Naive B cell (primary cell): ENCODE data around the gene UNC5B. TPM values are rescaled to one million over a fixed set of nuclear protein-coding genes. Genes with fewer than 3 reads are reported as not detected.

Experiments used
- ATAC-seq, 2 donors: fragments of 150-1000 bp; cut with Tn5 transposase; 2 replicates each; pipeline ENCODE4 v1.10.0; 2021; ENCODE audit warnings: low read depth in 2 of 2, mild to moderate bottlenecking in 2 of 2, moderate library complexity in 2 of 2
- DNase-seq: peaks from one replicate; pipeline ENCODE4 v3.0.0; 2022
- H3K27ac Mint-ChIP-seq, 6 donors: one replicate each; pipeline ENCODE4 v1.8.0; 2020 to 2022; ENCODE audit warnings: mild to moderate bottlenecking in 6 of 6, mixed read lengths in 6 of 6, moderate library complexity in 5 of 6, inconsistent platforms in 2 of 6
- H3K27me3 Mint-ChIP-seq, 3 donors: one replicate each; pipeline ENCODE4 v1.8.0; 2021 to 2022; ENCODE audit warnings: mixed read lengths in 3 of 3, mild to moderate bottlenecking in 1 of 3
- H3K36me3 Mint-ChIP-seq, 2 donors: one replicate each; pipeline ENCODE4 v1.8.0; 2020 to 2022; ENCODE audit warnings: mixed read lengths in 2 of 2, inconsistent platforms in 1 of 2, mild to moderate bottlenecking in 1 of 2
- H3K4me1 Mint-ChIP-seq, 3 donors: one replicate each; pipeline ENCODE4 v1.8.0; 2020 to 2022; ENCODE audit warnings: mixed read lengths in 3 of 3, inconsistent platforms in 1 of 3, mild to moderate bottlenecking in 1 of 3, moderate library complexity in 1 of 3
- H3K4me3 Mint-ChIP-seq, 8 donors: one replicate each; pipeline ENCODE4 v1.8.0; 2020 to 2022; ENCODE audit warnings: mild to moderate bottlenecking in 8 of 8, mixed read lengths in 8 of 8, moderate library complexity in 8 of 8, inconsistent platforms in 2 of 8
- H3K9me3 Mint-ChIP-seq, 7 donors: one replicate each; pipeline ENCODE4 v1.8.0; 2020 to 2022; ENCODE audit warnings: mixed read lengths in 7 of 7, mild to moderate bottlenecking in 5 of 7, inconsistent platforms in 2 of 7, moderate library complexity in 1 of 7
- polyA plus RNA-seq, 6 donors: library from polyadenylated mRNA; unstranded; fragments of 300-500 nt; fragmentation: Illumina TruSeq; gene quantifications; one replicate each; pipeline ENCODE4 v1.2.3, GENCODE V29; 2021; ENCODE audit warnings: low read depth in 6 of 6

Gene UNC5B
- polyA plus RNA-seq, 6 donors from 2014 or later = not detected

DNA sequence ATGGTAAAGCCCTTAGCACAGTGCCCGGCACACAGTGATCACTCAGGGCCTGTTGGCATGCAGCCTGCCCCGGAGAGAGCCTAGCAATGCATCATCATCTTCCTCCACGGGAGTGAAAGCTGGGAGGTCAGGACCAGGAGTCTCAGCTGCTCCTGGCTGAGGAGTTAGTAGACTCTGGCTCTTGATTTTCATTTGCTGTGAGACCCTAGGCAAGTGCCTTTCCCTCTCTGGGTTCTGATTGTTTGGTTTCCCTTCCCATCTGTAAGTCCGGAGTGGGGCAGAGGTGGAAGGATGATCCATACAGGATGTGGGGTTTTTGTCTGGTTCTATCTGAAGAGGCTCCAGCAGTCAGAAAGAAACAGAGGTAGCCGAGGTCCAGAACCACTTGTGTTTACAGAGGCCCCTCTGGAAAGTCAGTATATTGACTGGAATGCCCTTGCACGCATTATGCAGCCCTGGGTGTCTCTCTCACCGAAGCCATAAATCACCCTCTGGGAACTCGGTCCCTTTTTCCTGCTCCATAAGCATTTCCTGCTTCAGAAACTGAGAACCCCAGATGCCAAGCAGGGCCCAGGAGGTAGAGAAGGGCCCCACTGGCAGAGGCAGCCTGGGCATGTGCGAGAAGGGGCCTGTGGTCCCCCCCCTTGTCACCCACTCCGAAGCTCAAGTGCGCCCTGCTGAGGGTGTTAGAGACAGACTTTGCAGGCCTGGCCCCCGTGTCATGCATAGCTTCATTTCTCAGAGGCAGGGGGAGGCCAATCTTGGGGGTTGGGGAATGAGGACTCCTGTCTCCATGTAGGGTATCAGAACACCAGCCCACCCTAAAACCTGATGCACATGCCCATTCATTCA lies 8.5 kb downstream of the UNC5B start:
- no peak for DNase-seq
- Mint-ChIP-seq H3K9me3 (no peaks in the 10 kb centered on the region), H3K36me3 (no peaks in the 10 kb centered on the region), H3K4me3 (no peak overlapping the region), H3K27me3 (peaks cover 31 to 84% (median 57%) of the 10 kb centered on the region in 3 donors), H3K4me1 (peaks cover 8 to 13% (median 10%) of the 10 kb centered on the region in 3 donors), H3K27ac (peak overlapping the region in 1 of 6 donors; percentile 17)
- ATAC-seq = no peak

DNA sequence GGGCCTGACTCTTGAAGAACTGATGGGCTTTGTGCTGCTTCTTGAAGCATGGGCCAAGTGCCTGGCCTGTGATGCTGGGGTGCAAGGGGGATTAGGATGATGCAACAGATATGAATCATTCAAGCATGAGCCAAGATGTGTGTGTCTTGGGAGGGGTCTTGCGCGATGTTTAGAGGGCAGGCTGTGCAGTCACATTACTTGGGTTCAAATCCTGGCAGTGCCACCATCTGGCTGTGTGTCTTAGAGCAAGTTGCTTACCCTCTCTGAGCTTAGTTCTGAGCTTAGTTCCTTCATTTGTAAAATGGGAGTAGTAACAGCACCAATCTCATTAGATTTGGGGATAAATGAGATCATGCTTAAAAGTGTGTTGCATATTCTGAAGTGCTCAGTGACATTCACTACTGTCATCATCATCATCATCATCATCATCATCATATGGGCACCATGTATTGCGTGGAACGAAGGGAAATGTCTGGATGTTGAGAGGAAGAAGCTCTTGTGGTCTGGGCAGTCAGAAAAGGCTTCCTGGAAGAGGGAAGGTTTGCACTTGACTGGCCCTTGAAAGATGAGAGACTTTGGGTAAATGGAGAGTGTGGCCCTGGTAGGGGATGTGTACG lies 9.3 kb downstream of the UNC5B start:
- no peak for ATAC-seq
- peak overlapping the region in 1 of 6 donors; percentile 72 for H3K27ac Mint-ChIP-seq
- H3K4me3 Mint-ChIP-seq = no peak overlapping the region
- no peaks in the 10 kb centered on the region for H3K36me3 Mint-ChIP-seq
- H3K27me3 Mint-ChIP-seq = peaks cover 28 to 82% (median 57%) of the 10 kb centered on the region in 3 donors
- H3K4me1 Mint-ChIP-seq = peaks cover 8 to 9% (median 8%) of the 10 kb centered on the region in 3 donors
- no peaks in the 10 kb centered on the region for H3K9me3 Mint-ChIP-seq
- no peak for DNase-seq

DNA sequence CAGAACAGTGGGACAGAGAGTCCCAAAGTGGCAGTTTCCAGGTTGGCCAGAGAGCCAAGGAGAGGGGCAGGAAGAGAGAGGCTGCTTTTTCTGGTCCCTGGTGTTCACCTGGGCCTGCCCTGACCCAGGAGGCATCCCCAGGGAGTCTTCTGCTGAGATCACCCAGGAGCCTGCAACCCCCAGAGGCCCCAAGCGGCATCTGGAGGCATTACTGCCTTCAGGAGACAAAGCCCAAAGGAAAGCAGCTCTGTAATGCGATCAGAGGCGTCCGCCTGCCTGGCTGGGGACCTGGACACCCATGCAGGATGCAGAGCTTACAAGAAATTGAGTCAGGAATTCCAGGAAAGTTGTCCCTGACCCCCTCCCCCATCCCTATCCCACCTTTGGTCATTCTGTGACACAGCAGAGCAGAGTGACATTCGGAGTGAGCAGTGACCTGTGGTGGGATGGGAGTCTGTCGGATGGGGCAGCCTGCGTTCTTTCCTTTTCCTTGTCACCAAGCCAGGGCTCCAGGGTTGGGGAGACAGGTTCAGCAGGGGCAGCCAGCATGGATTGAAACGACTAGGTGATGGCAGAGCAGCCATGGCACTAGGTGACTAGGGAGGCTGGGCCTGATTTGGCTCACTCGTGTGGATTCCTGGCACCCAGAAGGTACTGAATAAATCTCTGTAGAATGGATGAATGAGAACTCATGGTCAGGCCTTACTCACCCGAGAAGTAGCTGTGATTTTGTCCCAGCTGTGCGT lies 10.4 kb downstream of the UNC5B start:
- Mint-ChIP-seq H3K27ac (no peak overlapping the region), H3K27me3 (peaks cover 30 to 75% (median 49%) of the 10 kb centered on the region in 3 donors), H3K4me3 (no peak overlapping the region), H3K9me3 (no peaks in the 10 kb centered on the region), H3K4me1 (peaks cover 4 to 5% (median 4%) of the 10 kb centered on the region in 3 donors), H3K36me3 (no peaks in the 10 kb centered on the region)
- DNase-seq (no peak), ATAC-seq (no peak)

DNA sequence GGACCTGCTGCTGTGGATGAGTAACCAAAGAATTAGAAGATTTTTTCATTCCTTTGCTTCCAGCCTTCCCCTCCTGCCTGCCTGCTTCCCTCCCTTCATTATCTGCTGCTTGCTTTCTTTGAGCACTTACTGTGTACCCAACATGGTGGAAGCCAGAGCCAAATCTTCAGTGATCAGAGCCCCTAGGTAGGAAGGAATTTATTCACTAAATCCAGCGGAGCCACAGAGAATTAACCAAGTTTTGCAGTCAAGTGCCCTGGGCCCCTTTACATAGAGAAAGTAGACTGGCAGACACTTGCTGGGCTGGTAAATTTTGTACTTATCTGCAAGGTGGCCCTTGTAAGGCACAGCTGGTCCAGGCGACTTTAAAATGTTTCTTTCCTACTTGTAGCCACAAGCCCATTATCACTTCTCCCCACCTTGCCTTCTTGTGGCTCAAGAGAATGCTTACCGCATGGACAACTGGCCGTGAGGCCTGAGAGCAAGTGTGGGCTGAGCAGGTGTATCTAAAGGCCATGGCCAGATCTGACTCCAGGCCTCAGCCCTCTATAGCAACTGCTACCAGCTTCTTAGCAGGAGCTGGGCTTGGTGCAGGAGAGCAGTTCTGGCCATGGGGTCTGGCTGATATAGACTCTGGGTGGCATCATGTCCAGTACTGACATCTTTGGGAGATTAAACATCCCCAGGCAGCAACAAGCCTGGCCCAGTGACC lies 11.1 kb downstream of the UNC5B start:
- DNase-seq (no peak), ATAC-seq (no peak)
- Mint-ChIP-seq H3K4me1 (no peaks in the 10 kb centered on the region), H3K36me3 (no peaks in the 10 kb centered on the region), H3K4me3 (no peak overlapping the region), H3K9me3 (no peaks in the 10 kb centered on the region), H3K27ac (peak overlapping the region in 1 of 6 donors; percentile 63), H3K27me3 (peaks cover 28 to 68% (median 42%) of the 10 kb centered on the region in 3 donors)

DNA sequence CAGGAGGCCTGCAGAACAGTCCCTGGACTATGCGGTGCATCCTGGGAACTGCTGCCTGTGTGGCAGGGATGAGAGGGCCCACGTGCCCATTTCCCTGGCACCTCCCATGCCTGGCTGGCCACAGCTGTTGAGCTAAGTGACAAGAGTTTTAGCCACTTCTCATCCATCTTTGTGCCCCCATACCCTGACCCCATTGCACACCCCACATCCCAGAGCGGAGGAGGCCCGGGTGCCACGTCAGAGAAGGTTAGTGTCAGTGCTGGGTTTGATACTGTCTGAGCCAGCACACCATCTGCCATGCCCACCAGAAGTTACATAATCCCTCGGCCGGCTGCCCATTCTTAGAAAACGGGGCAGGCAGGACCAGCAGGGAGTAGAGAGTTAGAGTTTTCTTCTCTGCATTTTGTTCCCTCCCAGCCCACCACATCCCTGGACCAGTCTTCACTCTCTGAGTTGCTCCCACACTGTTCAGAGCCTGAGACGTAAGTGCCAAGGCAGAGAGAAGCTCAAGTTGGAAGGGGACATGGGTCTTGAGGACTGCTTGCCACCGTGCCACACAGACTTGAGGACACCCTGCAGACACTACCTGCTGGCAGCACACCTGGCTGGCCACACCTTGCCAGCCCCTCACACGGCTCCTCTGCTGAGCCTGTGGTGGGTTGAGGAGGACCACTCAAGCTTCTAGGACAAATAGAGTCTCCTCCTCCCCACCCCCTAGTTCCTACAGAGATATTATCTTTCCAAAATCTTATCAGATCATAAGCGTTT lies 13.1 kb downstream of the UNC5B start:
- no peak overlapping the region for H3K4me3 Mint-ChIP-seq
- no peaks in the 10 kb centered on the region for H3K4me1 Mint-ChIP-seq
- peak overlapping the region in 1 of 6 donors; percentile 44 for H3K27ac Mint-ChIP-seq
- DNase-seq (no peak), ATAC-seq (no peak)
- H3K9me3 Mint-ChIP-seq = no peaks in the 10 kb centered on the region
- H3K27me3 Mint-ChIP-seq = peaks cover 17 to 55% (median 27%) of the 10 kb centered on the region in 3 donors
- H3K36me3 Mint-ChIP-seq = no peaks in the 10 kb centered on the region

DNA sequence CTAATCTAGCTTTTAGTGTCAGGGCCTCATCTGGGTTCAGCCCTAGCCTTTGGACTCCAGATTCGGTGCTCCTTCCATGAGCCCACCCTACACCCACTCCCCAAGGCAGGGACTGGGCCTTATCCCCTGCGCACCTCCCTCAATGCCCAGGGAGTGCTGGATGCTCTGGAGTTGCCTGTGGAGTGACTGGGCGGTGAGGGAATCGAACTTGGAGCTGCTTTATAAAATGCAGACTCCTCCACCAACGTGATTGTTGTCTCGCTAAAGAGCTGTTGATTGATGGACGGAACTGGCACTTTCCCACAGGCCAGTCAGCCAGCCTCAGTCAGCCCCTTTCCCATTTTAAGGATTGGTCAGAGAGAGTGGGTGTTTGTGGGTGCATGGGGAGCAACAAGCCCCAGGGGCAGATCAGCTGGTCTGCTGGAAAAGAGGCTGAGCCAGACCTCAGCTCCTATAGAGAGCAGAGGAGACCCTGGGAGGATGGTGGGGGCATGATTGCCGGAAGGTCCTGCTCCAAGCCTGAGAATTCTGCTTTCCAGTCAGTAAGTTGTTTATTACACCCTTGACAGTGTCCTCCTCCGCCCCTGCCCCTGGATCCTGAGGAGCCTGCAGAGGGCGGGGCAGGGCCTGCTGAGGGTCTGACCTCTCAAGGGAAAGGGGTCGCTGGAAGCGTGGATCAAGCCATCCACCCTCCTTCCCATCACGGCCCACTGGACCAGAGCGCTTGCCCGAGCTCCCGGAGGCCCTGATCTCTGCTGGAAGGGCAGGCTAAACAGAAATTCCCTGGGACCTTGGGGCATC lies 16.7 kb downstream of the UNC5B start:
- DNase-seq (no peak), ATAC-seq (no peak)
- Mint-ChIP-seq H3K27me3 (peaks cover 8 to 38% (median 22%) of the 10 kb centered on the region in 3 donors), H3K4me3 (no peak overlapping the region), H3K9me3 (no peaks in the 10 kb centered on the region), H3K36me3 (no peaks in the 10 kb centered on the region), H3K4me1 (no peaks in the 10 kb centered on the region), H3K27ac (no peak overlapping the region)

DNA sequence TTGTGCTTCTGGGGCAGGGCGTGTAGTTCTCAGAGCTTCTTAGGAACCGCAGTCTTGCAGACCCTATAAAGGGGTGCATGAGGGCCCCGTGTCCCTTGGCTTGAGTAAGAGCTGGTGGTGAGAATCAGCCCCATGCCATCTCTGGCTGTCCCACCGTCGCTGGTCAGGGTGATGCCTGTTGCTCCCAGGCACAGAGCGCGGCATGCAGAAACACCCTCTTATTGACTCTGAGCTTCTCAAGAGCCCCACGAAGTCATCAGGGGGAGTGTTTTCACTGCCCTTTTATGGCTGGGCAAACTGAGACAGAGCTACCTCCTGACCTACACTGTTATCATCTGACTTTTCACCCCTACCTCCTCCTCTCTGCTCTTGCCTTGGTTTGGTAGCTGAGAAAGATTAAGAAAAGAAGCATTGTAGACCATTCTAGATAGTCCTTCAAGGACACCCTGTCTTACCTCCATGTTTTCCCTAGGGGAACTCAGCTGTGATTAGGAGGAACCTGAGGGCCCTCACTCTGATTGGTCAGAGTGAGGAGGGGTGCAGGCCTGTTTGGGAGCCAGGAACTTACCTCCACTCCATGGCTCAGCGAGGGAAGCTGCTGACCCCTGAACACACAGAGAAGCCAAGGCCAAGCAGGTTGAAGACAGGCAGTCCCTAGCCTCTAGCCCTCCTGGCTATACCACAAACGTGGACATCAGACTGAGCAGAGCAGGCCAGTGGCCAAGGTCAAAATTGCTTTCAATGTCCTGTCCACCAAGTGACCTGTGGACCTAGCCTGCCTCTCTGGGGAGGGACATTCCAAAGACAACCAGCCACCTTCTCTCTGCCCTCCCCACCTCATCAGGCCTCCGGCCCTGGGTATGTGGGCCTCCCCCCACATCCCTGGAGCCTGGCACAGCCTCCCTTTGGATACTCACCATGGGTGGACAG lies 17.6 kb downstream of the UNC5B start:
- H3K4me3 Mint-ChIP-seq = no peak overlapping the region
- H3K27me3 Mint-ChIP-seq = peaks cover 8 to 35% (median 22%) of the 10 kb centered on the region in 3 donors
- ATAC-seq (no peak), DNase-seq (no peak)
- no peaks in the 10 kb centered on the region for H3K9me3 Mint-ChIP-seq
- no peaks in the 10 kb centered on the region for H3K4me1 Mint-ChIP-seq
- H3K36me3 Mint-ChIP-seq = no peaks in the 10 kb centered on the region
- H3K27ac Mint-ChIP-seq = no peak overlapping the region

DNA sequence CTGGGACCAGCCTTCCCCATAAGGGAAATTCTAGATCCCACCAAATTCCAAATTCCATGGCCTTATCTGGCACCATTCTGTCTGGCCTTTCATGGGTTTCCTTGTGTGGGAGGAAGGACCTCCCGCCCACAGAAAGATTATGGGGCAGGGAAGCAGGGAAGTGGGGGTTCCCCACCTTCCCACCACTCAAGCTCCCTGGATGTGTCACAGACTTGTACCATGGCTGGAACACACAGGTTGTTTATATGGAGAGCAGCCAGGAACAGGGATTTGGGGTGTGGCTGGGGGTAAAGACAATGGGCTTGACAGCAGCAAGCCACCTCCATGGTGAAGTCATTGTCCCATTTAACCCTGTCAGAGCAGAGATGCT lies 18.3 kb downstream of the UNC5B start:
- H3K9me3 Mint-ChIP-seq = no peaks in the 10 kb centered on the region
- no peak overlapping the region for H3K27ac Mint-ChIP-seq
- H3K4me1 Mint-ChIP-seq = no peaks in the 10 kb centered on the region
- peaks cover 8 to 31% (median 19%) of the 10 kb centered on the region in 3 donors for H3K27me3 Mint-ChIP-seq
- H3K36me3 Mint-ChIP-seq = no peaks in the 10 kb centered on the region
- no peak overlapping the region for H3K4me3 Mint-ChIP-seq
- ATAC-seq (no peak), DNase-seq (no peak)

DNA sequence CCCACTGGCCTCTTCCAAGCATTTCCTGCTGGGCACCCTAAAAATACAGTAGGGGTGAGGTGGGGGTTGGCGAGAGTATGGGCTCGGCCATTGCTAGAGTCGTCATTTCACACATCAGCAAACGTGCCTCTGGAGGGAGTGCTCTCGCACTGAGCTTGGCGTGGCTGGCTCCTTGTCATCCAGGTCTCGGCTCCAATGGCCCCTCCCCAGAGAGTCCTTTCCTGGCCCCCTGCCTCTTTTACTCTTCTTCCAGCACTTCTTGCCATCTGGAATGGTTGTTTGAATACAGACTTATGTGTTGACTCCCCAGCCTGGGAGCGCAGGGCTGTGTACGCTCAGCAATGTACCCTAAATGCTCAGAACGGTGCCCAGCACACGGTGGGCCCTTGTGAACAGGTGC lies 18.8 kb downstream of the UNC5B start:
- no peak for ATAC-seq
- Mint-ChIP-seq H3K36me3 (no peaks in the 10 kb centered on the region), H3K4me1 (no peaks in the 10 kb centered on the region), H3K27ac (no peak overlapping the region), H3K9me3 (no peaks in the 10 kb centered on the region), H3K27me3 (peaks cover 8 to 31% (median 14%) of the 10 kb centered on the region in 3 donors), H3K4me3 (no peak overlapping the region)
- DNase-seq = no peak

DNA sequence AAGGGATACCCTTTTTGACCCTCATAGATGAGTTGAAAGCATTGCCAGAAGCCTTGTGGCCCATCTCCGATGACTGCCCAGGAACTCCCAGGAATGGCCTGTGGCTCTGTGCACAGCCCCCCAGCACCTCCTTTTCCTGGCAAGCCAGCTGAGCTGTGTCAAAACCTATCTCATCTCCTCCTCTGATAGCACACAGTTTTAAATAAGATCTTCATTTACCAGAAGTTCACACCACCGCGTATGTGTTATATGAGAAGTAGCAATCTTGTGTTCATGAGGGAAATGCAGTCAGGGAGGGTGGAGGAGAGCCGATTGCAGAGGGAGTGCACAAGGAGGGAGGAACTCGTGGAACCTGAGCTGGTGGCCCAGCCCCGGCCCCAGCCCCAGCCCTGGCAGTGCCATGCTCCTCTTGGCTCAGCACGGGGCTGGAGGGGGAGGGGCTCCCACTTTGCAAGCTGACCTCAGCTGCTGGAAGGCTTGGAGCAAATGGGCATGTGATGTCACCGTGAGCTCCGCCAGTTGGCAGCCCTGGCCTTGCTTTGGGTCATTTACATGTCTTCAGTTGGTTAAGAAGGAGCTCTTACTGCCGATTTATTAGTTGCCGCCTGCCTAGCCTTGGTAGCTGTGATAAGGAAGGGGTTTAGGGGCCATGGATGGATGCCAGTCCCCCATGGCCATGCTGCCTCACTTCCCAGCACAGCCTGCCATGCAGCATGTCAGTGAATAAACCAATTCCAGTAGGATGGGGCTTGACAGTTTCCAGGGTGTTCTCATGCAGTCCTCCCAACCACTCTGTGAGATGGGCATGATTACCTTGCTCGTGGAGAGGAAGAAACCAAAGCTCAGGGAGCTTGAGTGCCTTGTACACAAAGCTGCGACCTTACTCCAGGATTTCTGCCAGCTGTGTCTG lies 20.0 kb downstream of the UNC5B start:
- no peaks in the 10 kb centered on the region for H3K4me1 Mint-ChIP-seq

More for the DNA sequence above, 20.0 kb downstream of the UNC5B start:
- no peak for ATAC-seq
- no peaks in the 10 kb centered on the region for H3K36me3 Mint-ChIP-seq
- no peaks in the 10 kb centered on the region for H3K9me3 Mint-ChIP-seq
- no peak overlapping the region for H3K4me3 Mint-ChIP-seq
- peak overlapping the region in 1 of 6 donors; percentile 39 for H3K27ac Mint-ChIP-seq
- DNase-seq = no peak
- H3K27me3 Mint-ChIP-seq = peaks cover 8 to 38% (median 9%) of the 10 kb centered on the region in 3 donors
